Hepatocyte (in vitro differentiated cells): ENCODE results near the gene TRAPPC6A. TPM values are rescaled to one million over a fixed set of nuclear protein-coding genes. Genes with fewer than 3 reads are reported as not detected.

ENCODE experiments used
- DNase-seq: peaks from one replicate; pipeline ENCODE4 v3.0.0-alpha.2; 2016; ENCODE audit warnings: low spot score
- H2AFZ ChIP-seq: fragments of 200-600 bp; sonication (generic); 2 replicates; pipeline ENCODE4 v1.6.0; 2016; ENCODE audit warnings: antibody characterized with exemption, mild to moderate bottlenecking
- H3K27ac ChIP-seq: fragments of 200-600 bp; sonication (generic); 2 replicates; pipeline ENCODE4 v1.5.1; 2016; ENCODE audit warnings: mild to moderate bottlenecking
- H3K27me3 ChIP-seq: fragments of 200-600 bp; sonication (generic); 2 replicates; pipeline ENCODE4 v1.6.1; 2016
- H3K36me3 ChIP-seq: fragments of 200-600 bp; sonication (generic); replicated peaks from 2 replicates; pipeline ENCODE4 v1.5.1; 2016; ENCODE audit warnings: low read depth; ENCODE audit not compliant: insufficient read depth
- H3K4me1 ChIP-seq: fragments of 200-600 bp; sonication (generic); 2 replicates; pipeline ENCODE4 v1.5.1; 2016; ENCODE audit warnings: mild to moderate bottlenecking, moderate library complexity; ENCODE audit not compliant: insufficient read depth
- H3K4me2 ChIP-seq: fragments of 200-600 bp; sonication (generic); 2 replicates; pipeline ENCODE4 v1.6.0; 2016
- H3K4me3 ChIP-seq: fragments of 200-600 bp; sonication (generic); 2 replicates; pipeline ENCODE4 v1.5.1; 2016; ENCODE audit warnings: mild to moderate bottlenecking
- H3K79me2 ChIP-seq: fragments of 200-600 bp; sonication (generic); 2 replicates; pipeline ENCODE4 v1.6.0; 2017; ENCODE audit warnings: mild to moderate bottlenecking
- H3K9me2 ChIP-seq: fragments of 200-600 bp; sonication (generic); replicated peaks from 2 replicates; pipeline ENCODE4 v1.6.0; 2017; ENCODE audit warnings: mild to moderate bottlenecking; ENCODE audit not compliant: insufficient read depth
- H3K9me3 ChIP-seq: fragments of 200-600 bp; sonication (generic); 2 replicates; pipeline ENCODE4 v1.5.1; 2016; ENCODE audit warnings: low read depth, mild to moderate bottlenecking
- H4K20me1 ChIP-seq: fragments of 200-600 bp; sonication (generic); 2 replicates; pipeline ENCODE4 v1.6.0; 2016; ENCODE audit warnings: mild to moderate bottlenecking; ENCODE audit not compliant: insufficient read depth, poor library complexity, severe bottlenecking
- EZH2 ChIP-seq: fragments of 200-600 bp; sonication (generic); IDR thresholded peaks from 2 replicates; pipeline ENCODE4 v1.6.1; 2016; ENCODE audit warnings: antibody characterized with exemption, mild to moderate bottlenecking, borderline replicate concordance
- EZH2phosphoT487 ChIP-seq: fragments of 200-600 bp; sonication (generic); IDR thresholded peaks from one replicate; pipeline ENCODE4 v1.6.1; 2018; ENCODE audit warnings: antibody characterized with exemption, mild to moderate bottlenecking, low read depth, moderate library complexity; ENCODE audit not compliant: unreplicated experiment, severe bottlenecking
- WGBS: methylation state at CpG from one replicate; pipeline ENCODE4 v1.1.6; 2016; ENCODE audit warnings: low lambda C conversion rate; ENCODE audit errors: missing lambda C conversion rate; 5-methylcytosine and 5-hydroxymethylcytosine counted together
- polyA plus RNA-seq: library from polyadenylated mRNA; unstranded; fragments of >200 nt; fragmentation: Nextera tagmentation; extraction: Ambion mirVana; gene quantifications from 2 replicates; pipeline ENCODE4 v1.2.1, GENCODE V29; 2016
- total RNA-seq: library from RNA; depleted of rRNA; stranded (reverse); fragments of >200 nt; gene quantifications from 2 replicates; pipeline ENCODE4 v1.2.3, GENCODE V29; 2014
- TF ChIP-seq, protein P1 (sequence below): fragments of 200-600 bp; sonication (generic); IDR thresholded peaks from 2 replicates; pipeline ENCODE4 v1.5.1; 2016; ENCODE audit warnings: antibody characterized with exemption, mild to moderate bottlenecking; ENCODE audit not compliant: poor library complexity

The TRAPPC6A gene
- total and polyA plus RNA-seq, 2 experiments from 2014 or later = 25.7 to 60.1 TPM

- TF ChIP-seq EZH2phosphoT487 (no peak), EZH2 (no peak)
- TF ChIP-seq, protein P1, sequence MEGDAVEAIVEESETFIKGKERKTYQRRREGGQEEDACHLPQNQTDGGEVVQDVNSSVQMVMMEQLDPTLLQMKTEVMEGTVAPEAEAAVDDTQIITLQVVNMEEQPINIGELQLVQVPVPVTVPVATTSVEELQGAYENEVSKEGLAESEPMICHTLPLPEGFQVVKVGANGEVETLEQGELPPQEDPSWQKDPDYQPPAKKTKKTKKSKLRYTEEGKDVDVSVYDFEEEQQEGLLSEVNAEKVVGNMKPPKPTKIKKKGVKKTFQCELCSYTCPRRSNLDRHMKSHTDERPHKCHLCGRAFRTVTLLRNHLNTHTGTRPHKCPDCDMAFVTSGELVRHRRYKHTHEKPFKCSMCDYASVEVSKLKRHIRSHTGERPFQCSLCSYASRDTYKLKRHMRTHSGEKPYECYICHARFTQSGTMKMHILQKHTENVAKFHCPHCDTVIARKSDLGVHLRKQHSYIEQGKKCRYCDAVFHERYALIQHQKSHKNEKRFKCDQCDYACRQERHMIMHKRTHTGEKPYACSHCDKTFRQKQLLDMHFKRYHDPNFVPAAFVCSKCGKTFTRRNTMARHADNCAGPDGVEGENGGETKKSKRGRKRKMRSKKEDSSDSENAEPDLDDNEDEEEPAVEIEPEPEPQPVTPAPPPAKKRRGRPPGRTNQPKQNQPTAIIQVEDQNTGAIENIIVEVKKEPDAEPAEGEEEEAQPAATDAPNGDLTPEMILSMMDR = no peak
- Histone ChIP-seq H3K27ac (no peak overlapping the region), H3K4me3 (no peak overlapping the region), H3K9me3 (no peaks in the 10 kb centered on the region), H3K4me2 (no peak overlapping the region), H3K27me3 (no peaks in the 10 kb centered on the region), H3K79me2 (peaks cover 39% of the 10 kb centered on the region), H4K20me1 (peaks cover 16% of the 10 kb centered on the region), H3K9me2 (no peaks in the 10 kb centered on the region), H3K4me1 (peaks cover 3% of the 10 kb centered on the region), H2AFZ (no peak overlapping the region), H3K36me3 (no peaks in the 10 kb centered on the region)
- 96% methylated on average over 24 of the region's 24 CpGs for WGBS
- no peak for DNase-seq
Measured at GRCh38 chr19:45139286-45140143, 38.5 kb downstream of the TRAPPC6A start.

DNA sequence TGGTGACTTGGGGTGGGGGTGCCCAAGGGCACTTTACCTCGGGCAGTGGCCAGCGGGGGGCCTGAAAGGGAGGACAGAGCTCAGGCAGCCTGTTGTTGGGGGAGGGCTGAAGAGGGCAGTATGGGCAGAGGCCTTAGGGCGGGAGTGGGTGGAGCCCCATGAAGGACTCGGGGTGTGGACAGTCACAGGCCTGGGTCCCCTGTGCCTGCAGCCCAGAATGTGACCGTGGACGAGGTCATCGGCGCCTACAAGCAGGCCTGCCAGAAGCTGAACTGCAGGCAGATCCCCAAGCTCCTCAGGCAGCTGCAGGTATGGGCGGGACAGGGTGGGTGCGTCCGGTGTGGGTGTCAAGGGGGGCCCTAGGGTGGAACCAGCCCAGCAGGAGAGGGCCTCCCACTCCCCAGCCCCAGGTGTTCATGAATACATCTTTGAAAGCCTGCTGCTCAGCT is 39.7 kb downstream of the TRAPPC6A start:
- H3K4me1 ChIP-seq = peaks cover 3% of the 10 kb centered on the region
- TF ChIP-seq EZH2phosphoT487 (no peak), EZH2 (no peak)
- TF ChIP-seq, protein P1 = no peak
- no peak overlapping the region for H3K4me2 ChIP-seq
- no peaks in the 10 kb centered on the region for H3K9me2 ChIP-seq
- no peaks in the 10 kb centered on the region for H3K36me3 ChIP-seq
- H3K27me3 ChIP-seq = no peaks in the 10 kb centered on the region
- H3K4me3 ChIP-seq = no peak overlapping the region
- H3K9me3 ChIP-seq = no peaks in the 10 kb centered on the region
- H3K27ac ChIP-seq = no peak overlapping the region
- peaks cover 16% of the 10 kb centered on the region for H4K20me1 ChIP-seq
- no peak overlapping the region for H2AFZ ChIP-seq
- no peak for DNase-seq
- WGBS = 80% methylated on average over 10 of the region's 11 CpGs
- H3K79me2 ChIP-seq = peaks cover 50% of the 10 kb centered on the region

- Histone ChIP-seq H3K27me3 (no peaks in the 10 kb centered on the region), H2AFZ (no peak overlapping the region), H3K9me2 (no peaks in the 10 kb centered on the region), H3K27ac (no peak overlapping the region), H3K9me3 (no peaks in the 10 kb centered on the region), H3K4me1 (peaks cover 3% of the 10 kb centered on the region), H3K4me2 (no peak overlapping the region), H3K4me3 (no peak overlapping the region), H3K36me3 (no peaks in the 10 kb centered on the region), H3K79me2 (peaks cover 61% of the 10 kb centered on the region), H4K20me1 (peaks cover 20% of the 10 kb centered on the region)
- TF ChIP-seq, protein P1 = no peak
- WGBS = 95% methylated on average over 17 of the region's 17 CpGs
- no peak for DNase-seq
Measured at GRCh38 chr19:45137179-45137761, 40.8 kb downstream of the TRAPPC6A start.
